ENCODE measurements around the gene CSTF2T.

CSTF2T gene

GRCh38 chr10:51699475-51700227 lies at the start of gene CSTF2T:
Gene CSTF2T, minus strand, starts transcription at chr10:51699595. Its CDS starts 46 bp downstream, at chr10:51699549.
- peak; percentile 84 for DNase-seq (ENCODE audit: low read depth)
- H3K4me3 ChIP-seq (ENCODE audit: low read depth, low read length) = peak within 1 kb of the TSS; percentile 81
- no peak for TF ChIP-seq CTCF (IDR thresholded peaks at IDR 0.05; ENCODE audit: control insufficient read depth, extremely low read depth, insufficient read depth)

GRCh38 chr10:51748959-51749358 lies 49.6 kb upstream of the CSTF2T start:
- no peak overlapping the region for H3K4me3 ChIP-seq (ENCODE audit: low read depth, low read length)
- TF ChIP-seq CTCF (IDR thresholded peaks at IDR 0.05; ENCODE audit: control insufficient read depth, extremely low read depth, insufficient read depth) = no peak
- DNase-seq (ENCODE audit: low read depth) = no peak

- H3K4me3 ChIP-seq (ENCODE audit: low read depth, low read length) = no peak overlapping the region
- no peak for DNase-seq (ENCODE audit: low read depth)
- TF ChIP-seq CTCF (IDR thresholded peaks at IDR 0.05; ENCODE audit: control insufficient read depth, extremely low read depth, insufficient read depth) = no peak
These were observed 47.8 kb upstream of the CSTF2T start for GRCh38 chr10:51747216-51747615.

GRCh38 chr10:51745397-51745796 lies 46.0 kb upstream of the CSTF2T start:
- no peak for TF ChIP-seq CTCF (IDR thresholded peaks at IDR 0.05; ENCODE audit: control insufficient read depth, extremely low read depth, insufficient read depth)
- no peak overlapping the region for H3K4me3 ChIP-seq (ENCODE audit: low read depth, low read length)
- no peak for DNase-seq (ENCODE audit: low read depth)

GRCh38 chr10:51744235-51745000 lies 45.0 kb upstream of the CSTF2T start:
- DNase-seq (ENCODE audit: low read depth) = no peak
- H3K4me3 ChIP-seq (ENCODE audit: low read depth, low read length) = no peak overlapping the region
- no peak for TF ChIP-seq CTCF (IDR thresholded peaks at IDR 0.05; ENCODE audit: control insufficient read depth, extremely low read depth, insufficient read depth)

- no peak overlapping the region for H3K4me3 ChIP-seq (ENCODE audit: low read depth, low read length)
- no peak for DNase-seq (ENCODE audit: low read depth)
- TF ChIP-seq CTCF (IDR thresholded peaks at IDR 0.05; ENCODE audit: control insufficient read depth, extremely low read depth, insufficient read depth) = no peak
These were observed 43.8 kb upstream of the CSTF2T start for GRCh38 chr10:51743146-51743545.
